ENCODE results near the gene SHANK1. TPM values are rescaled to one million over a fixed set of nuclear protein-coding genes. Genes with fewer than 3 reads are reported as not detected.

The SHANK1 gene
- total and polyA plus RNA-seq, 2 donors (not counting 3 experiments of a cell fraction or from before 2014, with no cell fraction given), result 0.66 to 1.9 TPM

DNA sequence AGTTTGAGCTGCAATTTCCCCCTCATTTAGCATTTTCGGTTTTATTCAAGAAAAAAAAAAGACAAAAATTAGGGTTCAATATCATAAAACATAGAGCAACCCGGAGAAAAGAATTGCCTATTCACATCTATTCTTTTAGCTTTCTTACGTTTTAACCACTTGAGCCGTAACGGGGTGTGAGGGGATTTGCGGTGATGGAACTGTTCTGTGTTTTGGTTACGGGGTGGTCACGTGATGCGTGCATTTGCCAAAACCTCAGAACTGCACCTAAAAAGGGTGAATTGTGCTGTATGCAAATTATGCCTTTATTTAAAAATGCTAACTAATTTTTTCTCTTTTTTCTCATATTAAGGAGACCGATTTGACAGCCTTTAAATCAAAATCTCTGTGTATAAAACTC, 25.6 kb upstream of the SHANK1 start:
- no peaks in the 10 kb centered on the region for H3K79me2 ChIP-seq (ENCODE audit: control insufficient read depth, insufficient read depth, low read length)
- H3K4me2 ChIP-seq (ENCODE audit: insufficient read depth, low read length), result no peak overlapping the region
- peaks cover 6% of the 10 kb centered on the region for H3K4me1 ChIP-seq (ENCODE audit: control insufficient read depth, extremely low read depth, insufficient read depth, low read length)
- ChIA-PET CTCF (no interaction called here), POLR2A (no interaction called here)
- no peaks in the 10 kb centered on the region for H3K9me1 ChIP-seq (replicated peaks; ENCODE audit: control insufficient read depth, extremely low read depth, insufficient read depth, low read length)
- intact Hi-C loops (cut with micrococcal nuclease) (no loop called here), dilution Hi-C loops (cut with MboI; ENCODE audit: extremely low pct_ligation_motif_present, low sequenced_read_pairs) (no loop called here)
- no peak overlapping the region for H3K9ac ChIP-seq (replicated peaks; ENCODE audit: extremely low read depth, insufficient read depth, low read length)
- no peaks in the 10 kb centered on the region for H3K9me3 ChIP-seq (replicated peaks; ENCODE audit: control insufficient read depth, insufficient read depth, low read length)
- no peaks in the 10 kb centered on the region for H3K27me3 ChIP-seq (ENCODE audit: control insufficient read depth in 2 of 2, insufficient read depth in 2 of 2, low read length in 2 of 2)
- no TSS peak for BruUV-seq (replicated peaks)
- no peaks in the 10 kb centered on the region for H3K36me3 ChIP-seq (ENCODE audit: control insufficient read depth in 2 of 2, extremely low read depth in 1 of 2, insufficient read depth in 2 of 2, low read length in 2 of 2)
- no peak for DNase-seq (ENCODE audit: low read depth, low spot score)
- H3K4me3 ChIP-seq (replicated peaks in 1 of 3; ENCODE audit: insufficient read depth in 1 of 3, low read depth in 1 of 3, low read length in 3 of 3), result no peak overlapping the region
- no peak overlapping the region for H3K27ac ChIP-seq (ENCODE audit: insufficient read depth, low read depth, low read length)
- H4K20me1 ChIP-seq (replicated peaks; ENCODE audit: control insufficient read depth, extremely low read depth, insufficient read depth, low read length), result no peaks in the 10 kb centered on the region
- FAIRE-seq, result no peak
- TF ChIP-seq JUN (IDR thresholded peaks at IDR 0.05; ENCODE audit: borderline replicate concordance, insufficient read depth, insufficient read length, low read depth) (no peak), EZH2 (IDR thresholded peaks at IDR 0.05; ENCODE audit: borderline replicate concordance, low read depth, low read length, severe bottlenecking) (no peak), MYC (IDR thresholded peaks at IDR 0.05; ENCODE audit: low read depth, low read length) (no peak), POLR2AphosphoS5 (IDR thresholded peaks at IDR 0.05; ENCODE audit: insufficient read depth, low read depth, low read length) (no peak)
- H2AFZ ChIP-seq (ENCODE audit: low read depth, low read length), result no peak overlapping the region

DNA sequence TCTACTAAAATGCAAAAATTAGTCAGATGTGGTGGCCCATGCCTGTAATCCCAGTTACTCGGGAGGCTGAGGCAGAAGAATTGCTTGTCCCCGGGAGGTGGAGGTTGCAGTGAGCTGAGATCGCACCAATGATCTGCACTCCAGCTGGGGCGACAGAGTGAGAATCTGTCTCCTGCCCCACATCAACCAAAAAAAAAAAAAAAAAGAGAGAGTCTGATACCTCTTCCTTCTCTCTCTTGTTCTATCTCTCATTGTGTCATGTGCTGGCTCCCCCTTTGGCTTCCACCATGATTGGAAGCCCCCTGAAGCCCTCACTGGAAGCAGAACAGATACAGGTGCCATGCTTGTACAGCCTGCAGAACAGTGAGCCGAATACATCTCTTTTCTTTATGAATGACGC, 23.9 kb upstream of the SHANK1 start:
- DNase-seq (ENCODE audit: low read depth, low spot score), result no peak
- Histone ChIP-seq H3K9me1 (replicated peaks; ENCODE audit: control insufficient read depth, extremely low read depth, insufficient read depth, low read length) (no peaks in the 10 kb centered on the region), H3K4me1 (ENCODE audit: control insufficient read depth, extremely low read depth, insufficient read depth, low read length) (peaks cover 6% of the 10 kb centered on the region), H3K79me2 (ENCODE audit: control insufficient read depth, insufficient read depth, low read length) (no peaks in the 10 kb centered on the region), H2AFZ (ENCODE audit: low read depth, low read length) (no peak overlapping the region), H3K9ac (replicated peaks; ENCODE audit: extremely low read depth, insufficient read depth, low read length) (no peak overlapping the region), H3K36me3 (ENCODE audit: control insufficient read depth in 2 of 2, extremely low read depth in 1 of 2, insufficient read depth in 2 of 2, low read length in 2 of 2) (no peaks in the 10 kb centered on the region), H3K27me3 (ENCODE audit: control insufficient read depth in 2 of 2, insufficient read depth in 2 of 2, low read length in 2 of 2) (peaks cover 0 to 2% of the 10 kb centered on the region in 2 experiments), H3K4me3 (replicated peaks in 1 of 3; ENCODE audit: insufficient read depth in 1 of 3, low read depth in 1 of 3, low read length in 3 of 3) (no peak overlapping the region), H3K27ac (ENCODE audit: insufficient read depth, low read depth, low read length) (no peak overlapping the region), H3K9me3 (replicated peaks; ENCODE audit: control insufficient read depth, insufficient read depth, low read length) (no peaks in the 10 kb centered on the region), H3K4me2 (ENCODE audit: insufficient read depth, low read length) (no peak overlapping the region), H4K20me1 (replicated peaks; ENCODE audit: control insufficient read depth, extremely low read depth, insufficient read depth, low read length) (no peaks in the 10 kb centered on the region)
- dilution Hi-C loops (cut with MboI; ENCODE audit: extremely low pct_ligation_motif_present, low sequenced_read_pairs), result no loop called here
- BruUV-seq (replicated peaks), result no TSS peak
- no peak for FAIRE-seq
- TF ChIP-seq JUN (IDR thresholded peaks at IDR 0.05; ENCODE audit: borderline replicate concordance, insufficient read depth, insufficient read length, low read depth) (no peak), FOS (IDR thresholded peaks at IDR 0.05; ENCODE audit: borderline replicate concordance, insufficient read depth, low read length) (no peak), POLR2AphosphoS5 (IDR thresholded peaks at IDR 0.05; ENCODE audit: insufficient read depth, low read depth, low read length) (no peak)
- TF ChIP-seq, protein P1, sequence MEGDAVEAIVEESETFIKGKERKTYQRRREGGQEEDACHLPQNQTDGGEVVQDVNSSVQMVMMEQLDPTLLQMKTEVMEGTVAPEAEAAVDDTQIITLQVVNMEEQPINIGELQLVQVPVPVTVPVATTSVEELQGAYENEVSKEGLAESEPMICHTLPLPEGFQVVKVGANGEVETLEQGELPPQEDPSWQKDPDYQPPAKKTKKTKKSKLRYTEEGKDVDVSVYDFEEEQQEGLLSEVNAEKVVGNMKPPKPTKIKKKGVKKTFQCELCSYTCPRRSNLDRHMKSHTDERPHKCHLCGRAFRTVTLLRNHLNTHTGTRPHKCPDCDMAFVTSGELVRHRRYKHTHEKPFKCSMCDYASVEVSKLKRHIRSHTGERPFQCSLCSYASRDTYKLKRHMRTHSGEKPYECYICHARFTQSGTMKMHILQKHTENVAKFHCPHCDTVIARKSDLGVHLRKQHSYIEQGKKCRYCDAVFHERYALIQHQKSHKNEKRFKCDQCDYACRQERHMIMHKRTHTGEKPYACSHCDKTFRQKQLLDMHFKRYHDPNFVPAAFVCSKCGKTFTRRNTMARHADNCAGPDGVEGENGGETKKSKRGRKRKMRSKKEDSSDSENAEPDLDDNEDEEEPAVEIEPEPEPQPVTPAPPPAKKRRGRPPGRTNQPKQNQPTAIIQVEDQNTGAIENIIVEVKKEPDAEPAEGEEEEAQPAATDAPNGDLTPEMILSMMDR (IDR thresholded peaks at IDR 0.05; ENCODE audit: extremely low read depth in 1 of 2, insufficient read depth in 1 of 2, low read depth in 1 of 2, low read length in 2 of 2), result no peak
- ChIA-PET POLR2A (no interaction called here), CTCF (interaction anchor here (0.8 to 1.3 kb wide), 3 partner anchors 15 to 19 kb away, joined by 3 to 6 read pairs (median 4); no protein-coding TSS in a partner anchor)
- intact Hi-C loops (cut with micrococcal nuclease), result no loop called here

All from endothelial cell of umbilical vein (primary cell).